Measurements from ENCODE around the gene CYB561D1. TPM values are rescaled to one million over a fixed set of nuclear protein-coding genes. Genes with fewer than 3 reads are reported as not detected.

The CYB561D1 gene
- total and polyA plus RNA-seq, 2 of the 13 experiments (the other 11 are each of a cell fraction or from before 2014, with no cell fraction given): 3.9 to 4.1 TPM

DNA sequence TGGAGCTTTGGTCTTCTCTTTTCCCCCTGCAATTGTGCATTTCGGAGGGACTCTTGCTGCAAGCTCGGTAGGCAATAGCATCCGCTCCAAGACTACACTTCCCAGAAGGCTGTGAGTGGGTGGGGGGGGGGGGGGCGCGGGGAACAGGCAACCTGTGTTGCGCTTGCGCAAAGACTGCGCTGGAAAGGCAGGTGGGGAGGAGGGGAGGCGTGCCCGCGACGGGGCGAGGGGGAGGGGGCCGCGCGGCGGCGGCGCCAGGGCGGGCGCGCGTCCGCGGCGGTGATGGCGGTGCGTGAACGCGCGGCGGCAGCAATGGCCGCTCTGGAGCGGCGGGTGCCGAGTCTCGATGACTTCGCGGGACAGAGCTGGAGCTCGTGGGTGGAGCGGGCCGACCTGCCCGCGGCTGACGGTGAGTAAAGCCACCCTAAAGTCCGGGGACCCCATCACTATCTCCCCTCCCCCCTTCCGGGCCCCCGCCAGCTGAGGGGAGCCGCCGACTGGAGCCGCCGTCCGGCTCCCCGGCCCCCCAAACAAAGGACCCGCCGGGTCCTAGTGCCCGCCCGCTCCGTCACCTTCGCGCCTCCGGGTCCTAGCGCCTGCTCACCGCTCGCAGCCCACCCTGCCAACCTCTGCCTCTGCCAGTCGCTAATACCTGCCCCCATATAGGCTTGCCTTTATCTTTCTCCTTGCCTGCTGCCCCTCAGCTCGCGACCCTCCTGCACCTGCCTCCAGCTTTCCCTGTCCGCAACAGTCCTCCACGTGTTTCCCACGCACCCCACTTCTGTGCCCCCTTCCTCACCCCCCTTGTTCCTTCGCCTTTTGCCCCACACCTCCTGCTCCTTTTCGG lies 10.0 kb upstream of the CYB561D1 start, which contains the start of gene ATXN7L2 (continued):
- no peak for TF ChIP-seq AHDC1 (CRISPR knock-in tag; IDR thresholded peaks at IDR 0.05; ENCODE audit: borderline replicate concordance)
- TF ChIP-seq ZHX2 (IDR thresholded peaks at IDR 0.05; ENCODE audit: low read depth): peak; percentile 52; the same call in 1 of the 2 replicates
- no peak for TF ChIP-seq ZHX2 (CRISPR knock-in tag; IDR thresholded peaks at IDR 0.05; ENCODE audit: borderline replicate concordance)
- TF ChIP-seq E2F1 (CRISPR knock-in tag; IDR thresholded peaks at IDR 0.05): 0 out of 2 replicates have a peak, but pooled peaks have one; percentile 39
- TF ChIP-seq FLYWCH1 (CRISPR knock-in tag; IDR thresholded peaks at IDR 0.05): 0 out of 2 replicates have a peak, but pooled peaks have one; percentile 80
- TF ChIP-seq, protein P1, sequence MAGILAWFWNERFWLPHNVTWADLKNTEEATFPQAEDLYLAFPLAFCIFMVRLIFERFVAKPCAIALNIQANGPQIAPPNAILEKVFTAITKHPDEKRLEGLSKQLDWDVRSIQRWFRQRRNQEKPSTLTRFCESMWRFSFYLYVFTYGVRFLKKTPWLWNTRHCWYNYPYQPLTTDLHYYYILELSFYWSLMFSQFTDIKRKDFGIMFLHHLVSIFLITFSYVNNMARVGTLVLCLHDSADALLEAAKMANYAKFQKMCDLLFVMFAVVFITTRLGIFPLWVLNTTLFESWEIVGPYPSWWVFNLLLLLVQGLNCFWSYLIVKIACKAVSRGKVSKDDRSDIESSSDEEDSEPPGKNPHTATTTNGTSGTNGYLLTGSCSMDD (CRISPR knock-in tag; IDR thresholded peaks at IDR 0.05): no peak
- peak; percentile 42; the same call in 1 of the 2 replicates for TF ChIP-seq MED13 (CRISPR knock-in tag; IDR thresholded peaks at IDR 0.05)
- no peak for TF ChIP-seq FOSL1 (CRISPR knock-in tag; IDR thresholded peaks at IDR 0.05; ENCODE audit: borderline replicate concordance)
- TF ChIP-seq MED8 (CRISPR knock-in tag; IDR thresholded peaks at IDR 0.05; ENCODE audit: insufficient replicate concordance): no peak
- peak; percentile 44; the same call in 1 of the 2 replicates for TF ChIP-seq KLF6 (CRISPR knock-in tag; IDR thresholded peaks at IDR 0.05)
- peak; percentile 35 for TF ChIP-seq HNRNPLL (IDR thresholded peaks at IDR 0.05; ENCODE audit: low read depth, low read length, poor library complexity, severe bottlenecking)
- TF ChIP-seq, protein P2, sequence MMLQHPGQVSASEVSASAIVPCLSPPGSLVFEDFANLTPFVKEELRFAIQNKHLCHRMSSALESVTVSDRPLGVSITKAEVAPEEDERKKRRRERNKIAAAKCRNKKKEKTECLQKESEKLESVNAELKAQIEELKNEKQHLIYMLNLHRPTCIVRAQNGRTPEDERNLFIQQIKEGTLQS (CRISPR knock-in tag; IDR thresholded peaks at IDR 0.05): peak; percentile 39; the same call in 1 of the 2 replicates
- peak; percentile 62; the same call in 1 of the 2 replicates for TF ChIP-seq CREB1 (IDR thresholded peaks at IDR 0.05)
- peak; percentile 31; the same call in 1 of the 2 replicates for TF ChIP-seq CREB1 (CRISPR knock-in tag; IDR thresholded peaks at IDR 0.05)
